ENCODE results near the gene COL17A1.

GRCh38 chr10:104028823-104029520, 56.7 kb downstream of the COL17A1 start:
- TF ChIP-seq CTCF (conservative IDR thresholded peaks at IDR 0.05), result no peak
- no peak for TF ChIP-seq EZH2 (IDR thresholded peaks at IDR 0.05; ENCODE audit: low read depth)

All from PC-9 (cell line).